WERI-Rb-1 (cell line): ENCODE results near the gene RPL4.

Experiments used
- DNase-seq: peaks from one replicate; pipeline ENCODE4 v3.0.0-alpha.2; 2020
- H3K27ac ChIP-seq: fragments of 250-450 bp; sonication (Bioruptor Pico); 2 replicates; pipeline ENCODE4 v1.5.1; 2020; ENCODE audit warnings: mild to moderate bottlenecking, moderate library complexity
- H3K27me3 ChIP-seq: fragments of 250-450 bp; sonication (Bioruptor Pico); 2 replicates; pipeline ENCODE4 v1.5.1; 2021; ENCODE audit warnings: mild to moderate bottlenecking, low read depth, moderate library complexity; ENCODE audit not compliant: insufficient read depth, severe bottlenecking
- H3K36me3 ChIP-seq: fragments of 250-450 bp; sonication (Bioruptor Pico); 2 replicates; pipeline ENCODE4 v1.5.1; 2020; ENCODE audit warnings: mild to moderate bottlenecking, moderate library complexity
- H3K4me3 ChIP-seq: 2 replicates; pipeline ENCODE4 v1.5.1; 2011; ENCODE audit warnings: low read depth, mild to moderate bottlenecking, control low read depth, low read length
- H3K9me3 ChIP-seq: fragments of 250-450 bp; sonication (Bioruptor Pico); 2 replicates; pipeline ENCODE4 v1.5.1; 2021; ENCODE audit warnings: mild to moderate bottlenecking, moderate library complexity; ENCODE audit not compliant: severe bottlenecking
- CTCF ChIP-seq: IDR thresholded peaks from 2 replicates; pipeline ENCODE4 v1.5.1; 2011; ENCODE audit warnings: low read depth, mild to moderate bottlenecking, control low read depth, inconsistent platforms, low read length

Gene RPL4

GRCh38 chr15:66496951-66497501, 7.6 kb downstream of the RPL4 start:
- H3K9me3 ChIP-seq, result no peaks in the 10 kb centered on the region
- H3K36me3 ChIP-seq, result peaks cover 79% of the 10 kb centered on the region
- no peaks in the 10 kb centered on the region for H3K27me3 ChIP-seq
- TF ChIP-seq CTCF, result no peak
- H3K27ac ChIP-seq, result peak overlapping the region; percentile 82
- peak overlapping the region; percentile 77 for H3K4me3 ChIP-seq
- DNase-seq, result peak; percentile 12

GRCh38 chr15:66494262-66494661, 10.4 kb downstream of the RPL4 start:
- Histone ChIP-seq H3K36me3 (peaks cover 66% of the 10 kb centered on the region), H3K27ac (no peak overlapping the region), H3K27me3 (no peaks in the 10 kb centered on the region), H3K9me3 (no peaks in the 10 kb centered on the region), H3K4me3 (no peak overlapping the region)
- TF ChIP-seq CTCF, result no peak
- no peak for DNase-seq

- peaks cover 64% of the 10 kb centered on the region for H3K36me3 ChIP-seq
- no peak overlapping the region for H3K27ac ChIP-seq
- DNase-seq, result no peak
Observed at GRCh38 chr15:66491846-66492245, 12.8 kb downstream of the RPL4 start.

GRCh38 chr15:66489179-66489791, 15.4 kb downstream of the RPL4 start:
- H3K4me3 ChIP-seq, result no peak overlapping the region
- no peak overlapping the region for H3K27ac ChIP-seq
- no peak for DNase-seq
- TF ChIP-seq CTCF, result no peak
- H3K27me3 ChIP-seq, result no peaks in the 10 kb centered on the region
- no peaks in the 10 kb centered on the region for H3K9me3 ChIP-seq
- peaks cover 55% of the 10 kb centered on the region for H3K36me3 ChIP-seq

More at GRCh38 chr15:66491846-66492245, 12.8 kb downstream of the RPL4 start:
- TF ChIP-seq CTCF, result no peak
- Histone ChIP-seq H3K9me3 (no peaks in the 10 kb centered on the region), H3K4me3 (no peak overlapping the region), H3K27me3 (no peaks in the 10 kb centered on the region)

GRCh38 chr15:66488525-66488924, 16.1 kb downstream of the RPL4 start:
- no peak for DNase-seq
- no peak for TF ChIP-seq CTCF
- Histone ChIP-seq H3K27ac (no peak overlapping the region), H3K9me3 (no peaks in the 10 kb centered on the region), H3K4me3 (no peak overlapping the region), H3K36me3 (peaks cover 48% of the 10 kb centered on the region), H3K27me3 (no peaks in the 10 kb centered on the region)

GRCh38 chr15:66486887-66487286, 17.8 kb downstream of the RPL4 start:
- Histone ChIP-seq H3K27ac (no peak overlapping the region), H3K27me3 (no peaks in the 10 kb centered on the region), H3K36me3 (peaks cover 47% of the 10 kb centered on the region), H3K9me3 (no peaks in the 10 kb centered on the region), H3K4me3 (no peak overlapping the region)
- TF ChIP-seq CTCF, result no peak
- no peak for DNase-seq
